ENCODE data around the gene UMOD.
"Not testable (repeated sequence)": the region's sequence is repeated elsewhere in the genome, so short reads cannot be mapped to it uniquely, and the experiment has no call there.

Gene UMOD

GRCh38 chr16:20318437-20318836, 34.1 kb downstream of the UMOD start:
- no peaks in the 10 kb centered on the region for H3K27me3 ChIP-seq (ENCODE audit: control insufficient read depth in 1 of 2, insufficient read depth in 2 of 2, low read length in 2 of 2)
- no peak overlapping the region for H3K27ac ChIP-seq (ENCODE audit: low read depth, low read length)
- no peaks in the 10 kb centered on the region for H3K4me1 ChIP-seq (ENCODE audit: insufficient read depth, low read length)
- no peaks in the 10 kb centered on the region for H3K9me3 ChIP-seq (ENCODE audit: low read length)
- no peaks in the 10 kb centered on the region for H3K36me3 ChIP-seq (ENCODE audit: insufficient read depth, low read length)
- H3K9ac ChIP-seq (ENCODE audit: low read length): no peak overlapping the region
- H3K4me3 ChIP-seq (ENCODE audit: low read depth in 1 of 2, low read length in 2 of 2): no peak overlapping the region

GRCh38 chr16:20318006-20318405, 34.5 kb downstream of the UMOD start:
- Histone ChIP-seq H3K27ac (ENCODE audit: low read depth, low read length) (no peak overlapping the region), H3K27me3 (ENCODE audit: control insufficient read depth in 1 of 2, insufficient read depth in 2 of 2, low read length in 2 of 2) (no peaks in the 10 kb centered on the region), H3K9ac (ENCODE audit: low read length) (no peak overlapping the region)

DNA sequence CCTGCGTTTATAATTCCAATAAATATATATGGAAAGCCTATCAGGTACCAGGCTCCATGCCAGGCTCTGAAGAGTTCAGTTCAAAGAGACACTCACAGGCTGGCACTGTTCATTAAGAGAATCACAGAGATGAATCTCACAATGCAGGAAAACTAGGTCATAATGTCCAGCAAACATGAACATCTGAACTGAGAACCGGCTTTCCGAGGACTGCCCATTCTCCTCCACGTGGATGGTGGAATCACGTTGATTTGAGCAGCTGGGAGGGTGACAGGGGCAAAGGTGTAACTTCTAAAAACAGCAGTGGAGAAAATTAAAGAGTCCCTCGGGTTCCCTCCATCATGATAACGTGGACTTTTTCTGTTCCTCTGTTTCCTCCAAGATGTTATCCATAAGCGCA, 35.4 kb downstream of the UMOD start:
- Histone ChIP-seq H3K9ac (ENCODE audit: low read length) (no peak overlapping the region), H3K4me3 (ENCODE audit: low read depth in 1 of 2, low read length in 2 of 2) (no peak overlapping the region), H3K9me3 (ENCODE audit: low read length) (no peaks in the 10 kb centered on the region), H3K27me3 (ENCODE audit: control insufficient read depth in 1 of 2, insufficient read depth in 2 of 2, low read length in 2 of 2) (no peaks in the 10 kb centered on the region), H3K4me1 (ENCODE audit: insufficient read depth, low read length) (no peaks in the 10 kb centered on the region), H3K27ac (ENCODE audit: low read depth, low read length) (no peak overlapping the region), H3K36me3 (ENCODE audit: insufficient read depth, low read length) (no peaks in the 10 kb centered on the region)

More at GRCh38 chr16:20318006-20318405, 34.5 kb downstream of the UMOD start:
- Histone ChIP-seq H3K36me3 (ENCODE audit: insufficient read depth, low read length) (no peaks in the 10 kb centered on the region), H3K4me3 (ENCODE audit: low read depth in 1 of 2, low read length in 2 of 2) (no peak overlapping the region), H3K4me1 (ENCODE audit: insufficient read depth, low read length) (no peaks in the 10 kb centered on the region), H3K9me3 (ENCODE audit: low read length) (no peaks in the 10 kb centered on the region)

DNA sequence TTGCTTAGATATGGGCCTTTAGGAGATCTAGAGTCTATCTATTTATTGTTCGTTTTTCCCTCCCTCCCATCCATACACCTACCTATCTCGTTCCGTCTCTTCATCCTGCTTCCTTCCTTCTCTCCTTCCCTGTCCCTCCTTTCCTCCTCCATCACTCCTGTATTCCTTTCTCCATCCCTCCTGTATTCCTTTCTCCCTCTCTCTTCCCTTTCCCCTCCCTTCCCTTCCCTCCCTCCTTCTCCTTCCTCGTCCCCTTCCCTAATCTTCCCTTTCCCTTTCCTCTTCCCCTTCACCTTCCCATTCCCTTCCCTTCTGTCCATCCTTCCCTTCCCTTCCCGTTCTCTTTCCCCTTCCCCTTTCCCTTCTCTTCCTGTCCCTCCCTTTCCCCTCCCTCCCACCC, 35.8 kb downstream of the UMOD start:
- Histone ChIP-seq H3K36me3 (ENCODE audit: insufficient read depth, low read length) (no peaks in the 10 kb centered on the region), H3K9me3 (ENCODE audit: low read length) (no peaks in the 10 kb centered on the region), H3K4me3 (ENCODE audit: low read depth in 1 of 2, low read length in 2 of 2) (no peak overlapping the region), H3K4me1 (ENCODE audit: insufficient read depth, low read length) (no peaks in the 10 kb centered on the region), H3K9ac (ENCODE audit: low read length) (no peak overlapping the region), H3K27ac (ENCODE audit: low read depth, low read length) (no peak overlapping the region), H3K27me3 (ENCODE audit: control insufficient read depth in 1 of 2, insufficient read depth in 2 of 2, low read length in 2 of 2) (no peaks in the 10 kb centered on the region)

DNA sequence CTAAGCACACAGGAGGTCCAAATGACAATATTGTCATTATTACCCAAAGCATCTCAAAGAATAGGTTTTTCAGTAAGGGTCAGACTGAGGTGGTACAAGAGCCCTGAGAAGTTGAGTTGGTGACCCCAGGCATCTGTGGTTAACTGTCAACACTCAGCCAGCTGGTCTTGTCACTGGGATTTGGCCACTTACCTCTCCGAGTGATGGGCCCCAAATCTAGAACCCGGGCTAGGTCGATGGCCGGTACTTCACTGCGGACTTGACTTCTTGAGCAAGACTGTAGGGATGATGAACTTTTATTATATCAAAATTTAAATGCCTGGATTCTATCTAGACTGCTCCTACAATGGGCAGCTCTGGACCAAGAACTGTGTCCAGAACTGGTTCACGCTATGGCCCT, 36.8 kb downstream of the UMOD start:
- no peak overlapping the region for H3K27ac ChIP-seq (ENCODE audit: low read depth, low read length)
- no peaks in the 10 kb centered on the region for H3K4me1 ChIP-seq (ENCODE audit: insufficient read depth, low read length)
- H3K9me3 ChIP-seq (ENCODE audit: low read length): no peaks in the 10 kb centered on the region
- no peaks in the 10 kb centered on the region for H3K36me3 ChIP-seq (ENCODE audit: insufficient read depth, low read length)
- H3K4me3 ChIP-seq (ENCODE audit: low read depth in 1 of 2, low read length in 2 of 2): no peak overlapping the region
- no peak overlapping the region for H3K9ac ChIP-seq (ENCODE audit: low read length)
- no peaks in the 10 kb centered on the region for H3K27me3 ChIP-seq (ENCODE audit: control insufficient read depth in 1 of 2, insufficient read depth in 2 of 2, low read length in 2 of 2)

GRCh38 chr16:20314575-20314974, 37.9 kb downstream of the UMOD start:
- no peaks in the 10 kb centered on the region for H3K9me3 ChIP-seq (ENCODE audit: low read length)
- no peak overlapping the region for H3K27ac ChIP-seq (ENCODE audit: low read depth, low read length)
- no peaks in the 10 kb centered on the region for H3K4me1 ChIP-seq (ENCODE audit: insufficient read depth, low read length)
- H3K36me3 ChIP-seq (ENCODE audit: insufficient read depth, low read length): no peaks in the 10 kb centered on the region
- no peaks in the 10 kb centered on the region for H3K27me3 ChIP-seq (ENCODE audit: control insufficient read depth in 1 of 2, insufficient read depth in 2 of 2, low read length in 2 of 2)
- no peak overlapping the region for H3K9ac ChIP-seq (ENCODE audit: low read length)
- H3K4me3 ChIP-seq (ENCODE audit: low read depth in 1 of 2, low read length in 2 of 2): no peak overlapping the region

GRCh38 chr16:20313741-20314140, 38.8 kb downstream of the UMOD start:
- H3K4me1 ChIP-seq (ENCODE audit: insufficient read depth, low read length): no peaks in the 10 kb centered on the region
- H3K9ac ChIP-seq (ENCODE audit: low read length): no peak overlapping the region
- no peak overlapping the region for H3K27ac ChIP-seq (ENCODE audit: low read depth, low read length)
- H3K36me3 ChIP-seq (ENCODE audit: insufficient read depth, low read length): no peaks in the 10 kb centered on the region
- H3K27me3 ChIP-seq (ENCODE audit: control insufficient read depth in 1 of 2, insufficient read depth in 2 of 2, low read length in 2 of 2): no peaks in the 10 kb centered on the region
- H3K9me3 ChIP-seq (ENCODE audit: low read length): no peaks in the 10 kb centered on the region
- H3K4me3 ChIP-seq (ENCODE audit: low read depth in 1 of 2, low read length in 2 of 2): no peak overlapping the region

DNA sequence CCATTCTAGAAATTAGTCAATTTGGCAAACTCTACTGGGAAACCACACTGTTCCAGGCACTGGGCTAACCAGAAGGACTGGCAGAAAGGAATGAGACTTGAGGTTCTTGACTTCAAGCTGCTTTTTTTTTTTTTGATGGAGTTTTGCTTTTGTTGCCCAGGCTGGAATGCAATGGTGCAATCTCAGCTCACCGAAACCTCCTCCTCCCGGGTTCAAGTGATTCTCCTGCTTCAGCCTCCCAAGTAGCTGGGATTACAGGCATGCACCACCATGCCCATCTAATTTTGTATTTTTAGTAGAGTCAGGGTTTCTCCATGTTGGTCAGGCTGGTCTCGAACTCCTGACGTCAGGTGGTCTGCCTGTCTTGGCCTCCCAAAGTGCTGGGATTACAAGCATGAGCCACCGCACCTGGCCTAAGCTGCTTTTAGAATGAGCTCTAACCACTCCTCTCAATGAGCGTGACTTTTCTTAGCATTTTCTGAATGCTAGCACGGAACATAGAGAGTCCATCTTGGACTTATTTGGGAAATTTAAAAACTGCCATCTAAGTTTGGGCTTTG, 39.9 kb downstream of the UMOD start:
- H3K4me3 ChIP-seq (ENCODE audit: low read depth in 1 of 2, low read length in 2 of 2); H3K9ac ChIP-seq (ENCODE audit: low read length); H3K27ac ChIP-seq (ENCODE audit: low read depth, low read length); H3K36me3 ChIP-seq (ENCODE audit: insufficient read depth, low read length); H3K9me3 ChIP-seq (ENCODE audit: low read length); H3K27me3 ChIP-seq (ENCODE audit: control insufficient read depth in 1 of 2, insufficient read depth in 2 of 2, low read length in 2 of 2); H3K4me1 ChIP-seq (ENCODE audit: insufficient read depth, low read length): not testable (repeated sequence)

GRCh38 chr16:20311548-20311947, 41.0 kb downstream of the UMOD start:
- H3K27ac ChIP-seq (ENCODE audit: low read depth, low read length): no peak overlapping the region

GRCh38 chr16:20310421-20311395, 41.8 kb downstream of the UMOD start:
- no peaks in the 10 kb centered on the region for H3K4me1 ChIP-seq (ENCODE audit: insufficient read depth, low read length)

More at GRCh38 chr16:20311548-20311947, 41.0 kb downstream of the UMOD start:
- no peaks in the 10 kb centered on the region for H3K4me1 ChIP-seq (ENCODE audit: insufficient read depth, low read length)
- H3K4me3 ChIP-seq (ENCODE audit: low read depth in 1 of 2, low read length in 2 of 2): no peak overlapping the region
- H3K36me3 ChIP-seq (ENCODE audit: insufficient read depth, low read length): no peaks in the 10 kb centered on the region
- H3K9me3 ChIP-seq (ENCODE audit: low read length): no peaks in the 10 kb centered on the region
- no peaks in the 10 kb centered on the region for H3K27me3 ChIP-seq (ENCODE audit: control insufficient read depth in 1 of 2, insufficient read depth in 2 of 2, low read length in 2 of 2)
- H3K9ac ChIP-seq (ENCODE audit: low read length): no peak overlapping the region

DNA sequence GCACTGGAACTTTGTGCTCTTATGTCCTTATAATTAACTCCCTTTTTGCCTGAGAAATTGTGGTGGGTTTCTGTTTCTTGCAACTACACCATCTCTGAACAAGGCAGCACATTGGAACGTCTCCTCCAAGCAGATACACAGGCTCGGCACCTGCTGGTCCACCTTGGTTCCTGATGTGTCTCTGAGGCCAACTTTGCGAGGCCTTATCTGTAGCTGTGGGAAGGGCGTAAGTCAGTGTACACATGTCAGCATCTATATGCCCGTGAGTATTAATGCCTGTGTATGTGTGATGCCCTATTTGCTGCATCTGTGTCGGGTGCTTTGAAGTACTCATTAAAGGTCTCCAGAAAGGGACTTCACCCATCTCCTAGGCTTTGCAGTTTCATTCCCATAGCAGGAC, 42.7 kb downstream of the UMOD start:
- H3K27me3 ChIP-seq (ENCODE audit: control insufficient read depth in 1 of 2, insufficient read depth in 2 of 2, low read length in 2 of 2): no peaks in the 10 kb centered on the region
- H3K4me1 ChIP-seq (ENCODE audit: insufficient read depth, low read length): no peaks in the 10 kb centered on the region
- H3K9me3 ChIP-seq (ENCODE audit: low read length): no peaks in the 10 kb centered on the region
- no peak overlapping the region for H3K9ac ChIP-seq (ENCODE audit: low read length)
- no peaks in the 10 kb centered on the region for H3K36me3 ChIP-seq (ENCODE audit: insufficient read depth, low read length)
- H3K27ac ChIP-seq (ENCODE audit: low read depth, low read length): no peak overlapping the region
- H3K4me3 ChIP-seq (ENCODE audit: low read depth in 1 of 2, low read length in 2 of 2): no peak overlapping the region

More at GRCh38 chr16:20310421-20311395, 41.8 kb downstream of the UMOD start:
- Histone ChIP-seq H3K4me3 (ENCODE audit: low read depth in 1 of 2, low read length in 2 of 2) (no peak overlapping the region), H3K9ac (ENCODE audit: low read length) (no peak overlapping the region), H3K9me3 (ENCODE audit: low read length) (no peaks in the 10 kb centered on the region), H3K27ac (ENCODE audit: low read depth, low read length) (no peak overlapping the region), H3K27me3 (ENCODE audit: control insufficient read depth in 1 of 2, insufficient read depth in 2 of 2, low read length in 2 of 2) (no peaks in the 10 kb centered on the region), H3K36me3 (ENCODE audit: insufficient read depth, low read length) (no peaks in the 10 kb centered on the region)

Data from muscle layer of colon (tissue), 2 donors.